Measurements from ENCODE around the gene RASA4B. TPM values are rescaled to one million over a fixed set of nuclear protein-coding genes. Genes with fewer than 3 reads are reported as not detected.
"Not testable (repeated sequence)": the region's sequence is repeated elsewhere in the genome, so short reads cannot be mapped to it uniquely, and the experiment has no call there.

RASA4B gene
- total and polyA plus RNA-seq, 9 of the 15 experiments (the other 6 are each of a cell fraction or from before 2014, with no cell fraction given) = 0.01 to 2.9 (median 1.5) TPM; not detected in 1

DNA sequence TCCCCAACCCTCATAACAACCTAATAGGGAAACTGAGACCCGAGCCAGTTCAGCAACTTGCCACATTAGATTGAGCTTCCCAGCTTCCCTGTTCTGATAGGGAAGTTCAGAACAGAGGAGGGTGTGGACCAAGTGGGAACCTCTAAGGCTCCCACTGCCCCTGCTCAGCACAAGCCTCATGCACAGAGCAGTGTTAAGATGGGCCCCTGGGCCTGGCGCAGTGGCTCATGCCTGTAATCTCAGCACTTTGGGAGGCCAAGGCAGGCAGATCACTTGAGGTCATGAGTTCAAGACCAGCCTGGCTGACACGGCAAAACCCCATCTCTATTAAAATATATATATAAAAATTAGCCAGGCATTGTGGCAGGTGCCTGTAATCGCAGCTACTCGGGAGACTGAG, 20.3 kb downstream of the RASA4B start:
- H4K20me1 ChIP-seq (replicated peaks; ENCODE audit: control insufficient read depth, insufficient read depth, low read length); H2AFZ ChIP-seq (ENCODE audit: low read depth, low read length); POLR2A ChIA-PET; H3K9me3 ChIP-seq (replicated peaks; ENCODE audit: control insufficient read depth, insufficient read depth, low read depth, low read length); intact Hi-C loops (cut with micrococcal nuclease); BruUV-seq (replicated peaks); H3K9me1 ChIP-seq (ENCODE audit: control insufficient read depth, insufficient read depth, low read length); H3K4me2 ChIP-seq (ENCODE audit: insufficient read depth, low read length); FAIRE-seq; DNase-seq (ENCODE audit: extremely low read depth in 1 of 4, low spot score in 3 of 4); H3K27ac ChIP-seq (ENCODE audit: extremely low read depth, low read depth, low read length); H3K4me3 ChIP-seq; H3K79me2 ChIP-seq (ENCODE audit: control insufficient read depth, insufficient read depth, low read length); H3K36me3 ChIP-seq (ENCODE audit: control insufficient read depth, insufficient read depth, low read length); H3K9ac ChIP-seq (ENCODE audit: insufficient read depth in 1 of 2, low read depth in 2 of 2, low read length in 2 of 2); H3K27me3 ChIP-seq (ENCODE audit: control insufficient read depth in 2 of 2, insufficient read depth in 2 of 2, low read length in 2 of 2); CTCF ChIA-PET (ENCODE audit: low intra/inter-chr PET ratio); H3K4me1 ChIP-seq (replicated peaks in 1 of 2; ENCODE audit: control insufficient read depth in 2 of 2, insufficient read depth in 2 of 2, low read length in 2 of 2); ATAC-seq: not testable (repeated sequence)
- in situ Hi-C loops (cut with MboI) = loop anchor here (25.0 kb wide), 1 partner anchor 565 kb away; the partner anchor contains the start of gene FBXL13
- WGBS (ENCODE audit: insufficient coverage, low coverage, missing lambda C conversion rate) = 63% methylated on average over 1 of the region's 5 CpGs

DNA sequence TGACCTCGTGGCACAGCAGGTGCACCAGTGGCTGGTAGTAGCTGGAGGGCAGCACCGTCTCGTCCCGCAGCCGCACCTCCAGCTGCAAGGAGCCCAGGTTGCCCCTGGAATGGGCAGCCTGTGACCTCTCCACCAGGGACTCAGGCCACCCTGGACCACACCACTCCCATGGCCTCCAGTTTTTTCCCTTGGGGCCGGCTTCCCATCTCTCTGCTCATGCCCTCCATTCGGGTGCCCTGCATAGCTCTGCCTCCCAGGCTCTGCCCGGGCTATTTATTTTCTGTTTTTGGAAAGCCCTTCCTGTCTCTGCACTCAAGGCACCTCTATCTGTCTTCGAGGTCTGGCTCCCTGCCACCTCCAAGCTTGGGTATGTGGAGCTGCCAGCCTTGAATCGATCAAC, 20.7 kb downstream of the RASA4B start:
- H2AFZ ChIP-seq (ENCODE audit: low read depth, low read length); H3K4me2 ChIP-seq (ENCODE audit: insufficient read depth, low read length); POLR2A ChIA-PET; H3K9ac ChIP-seq (ENCODE audit: insufficient read depth in 1 of 2, low read depth in 2 of 2, low read length in 2 of 2); H3K36me3 ChIP-seq (ENCODE audit: control insufficient read depth, insufficient read depth, low read length); FAIRE-seq; H3K4me1 ChIP-seq (replicated peaks in 1 of 2; ENCODE audit: control insufficient read depth in 2 of 2, insufficient read depth in 2 of 2, low read length in 2 of 2); H3K79me2 ChIP-seq (ENCODE audit: control insufficient read depth, insufficient read depth, low read length); H3K9me3 ChIP-seq (replicated peaks; ENCODE audit: control insufficient read depth, insufficient read depth, low read depth, low read length); intact Hi-C loops (cut with micrococcal nuclease); H3K4me3 ChIP-seq; H3K27me3 ChIP-seq (ENCODE audit: control insufficient read depth in 2 of 2, insufficient read depth in 2 of 2, low read length in 2 of 2); DNase-seq (ENCODE audit: extremely low read depth in 1 of 4, low spot score in 3 of 4); H3K27ac ChIP-seq (ENCODE audit: extremely low read depth, low read depth, low read length); CTCF ChIA-PET (ENCODE audit: low intra/inter-chr PET ratio); BruUV-seq (replicated peaks); H3K9me1 ChIP-seq (ENCODE audit: control insufficient read depth, insufficient read depth, low read length); H4K20me1 ChIP-seq (replicated peaks; ENCODE audit: control insufficient read depth, insufficient read depth, low read length); ATAC-seq: not testable (repeated sequence)
- 41% methylated on average over 3 of the region's 10 CpGs for WGBS (ENCODE audit: insufficient coverage, low coverage, missing lambda C conversion rate)
- in situ Hi-C loops (cut with MboI) = loop anchor here (25.0 kb wide), 1 partner anchor 565 kb away; the partner anchor contains the start of gene FBXL13

GRCh38 chr7:102494473-102495149, 23.0 kb downstream of the RASA4B start:
- H4K20me1 ChIP-seq (replicated peaks; ENCODE audit: control insufficient read depth, insufficient read depth, low read length); CTCF ChIA-PET (ENCODE audit: low intra/inter-chr PET ratio); H3K4me2 ChIP-seq (ENCODE audit: insufficient read depth, low read length); H3K4me1 ChIP-seq (replicated peaks in 1 of 2; ENCODE audit: control insufficient read depth in 2 of 2, insufficient read depth in 2 of 2, low read length in 2 of 2); H2AFZ ChIP-seq (ENCODE audit: low read depth, low read length); H3K27ac ChIP-seq (ENCODE audit: extremely low read depth, low read depth, low read length); POLR2A ChIA-PET; H3K4me3 ChIP-seq; intact Hi-C loops (cut with micrococcal nuclease); H3K9me3 ChIP-seq (replicated peaks; ENCODE audit: control insufficient read depth, insufficient read depth, low read depth, low read length); H3K79me2 ChIP-seq (ENCODE audit: control insufficient read depth, insufficient read depth, low read length); H3K9ac ChIP-seq (ENCODE audit: insufficient read depth in 1 of 2, low read depth in 2 of 2, low read length in 2 of 2); FAIRE-seq; H3K9me1 ChIP-seq (ENCODE audit: control insufficient read depth, insufficient read depth, low read length); DNase-seq (ENCODE audit: extremely low read depth in 1 of 4, low spot score in 3 of 4); H3K27me3 ChIP-seq (ENCODE audit: control insufficient read depth in 2 of 2, insufficient read depth in 2 of 2, low read length in 2 of 2); ATAC-seq; H3K36me3 ChIP-seq (ENCODE audit: control insufficient read depth, insufficient read depth, low read length); BruUV-seq (replicated peaks): not testable (repeated sequence)
- in situ Hi-C loops (cut with MboI) = loop anchor here (25.0 kb wide), 1 partner anchor 568 kb away; the partner anchor contains the start of gene FBXL13
- WGBS (ENCODE audit: insufficient coverage, low coverage, missing lambda C conversion rate) = no CpG with 5 or more reads among the region's 67 CpGs

DNA sequence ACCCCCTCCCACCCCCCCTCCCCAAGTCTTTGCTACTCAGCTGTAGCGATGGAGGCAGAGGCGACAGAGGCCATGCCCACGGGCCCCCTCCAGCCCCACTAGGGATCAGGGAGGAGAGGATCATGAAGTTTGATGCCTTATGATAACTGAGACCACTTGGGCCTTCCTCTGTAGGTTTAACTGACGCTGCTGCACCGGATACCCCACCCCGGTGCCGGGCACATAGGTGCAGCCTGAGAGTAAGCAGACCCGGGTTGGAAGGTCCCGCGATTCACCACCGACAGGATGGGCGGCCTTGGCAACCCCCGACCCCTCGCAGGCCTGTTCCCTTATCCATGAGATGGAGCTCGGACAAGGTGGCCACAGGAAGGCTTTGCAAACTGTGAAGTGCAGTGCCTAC, 23.6 kb downstream of the RASA4B start:
- H3K27ac ChIP-seq (ENCODE audit: extremely low read depth, low read depth, low read length); H2AFZ ChIP-seq (ENCODE audit: low read depth, low read length); FAIRE-seq; CTCF ChIA-PET (ENCODE audit: low intra/inter-chr PET ratio); H3K36me3 ChIP-seq (ENCODE audit: control insufficient read depth, insufficient read depth, low read length); POLR2A ChIA-PET; BruUV-seq (replicated peaks); H3K4me2 ChIP-seq (ENCODE audit: insufficient read depth, low read length); H3K9ac ChIP-seq (ENCODE audit: insufficient read depth in 1 of 2, low read depth in 2 of 2, low read length in 2 of 2); H3K4me3 ChIP-seq; H3K27me3 ChIP-seq (ENCODE audit: control insufficient read depth in 2 of 2, insufficient read depth in 2 of 2, low read length in 2 of 2); H4K20me1 ChIP-seq (replicated peaks; ENCODE audit: control insufficient read depth, insufficient read depth, low read length); H3K4me1 ChIP-seq (replicated peaks in 1 of 2; ENCODE audit: control insufficient read depth in 2 of 2, insufficient read depth in 2 of 2, low read length in 2 of 2); intact Hi-C loops (cut with micrococcal nuclease); H3K9me1 ChIP-seq (ENCODE audit: control insufficient read depth, insufficient read depth, low read length); H3K9me3 ChIP-seq (replicated peaks; ENCODE audit: control insufficient read depth, insufficient read depth, low read depth, low read length); ATAC-seq; H3K79me2 ChIP-seq (ENCODE audit: control insufficient read depth, insufficient read depth, low read length); DNase-seq (ENCODE audit: extremely low read depth in 1 of 4, low spot score in 3 of 4): not testable (repeated sequence)
- 80% methylated on average over 1 of the region's 15 CpGs for WGBS (ENCODE audit: insufficient coverage, low coverage, missing lambda C conversion rate)
- in situ Hi-C loops (cut with MboI) = loop anchor here (25.0 kb wide), 1 partner anchor 568 kb away; the partner anchor contains the start of gene FBXL13
